A549 (cell line): ENCODE results near the gene CDH6. TPM values are rescaled to one million over a fixed set of nuclear protein-coding genes. Genes with fewer than 3 reads are reported as not detected.

Experiments
- ATAC-seq, 2 experiments: fragments of 200-7000 bp in 1 of 2; fragments of >200 bp in 1 of 2; cut with Nextera tagmentation in 1 of 2; cut with Tn5 transposase in 1 of 2; 3 replicates each; pipeline versions ENCODE4 v1.8.0 to v1.9.1; 2018 to 2020; ENCODE audit warnings: mild to moderate bottlenecking in 1 of 2, moderate library complexity in 1 of 2
- CTCF ChIA-PET: fragments of 300-600 bp; sonication (Branson Sonifier 250); formaldehyde crosslinking; extraction: SDS; loops from one replicate; lab custom pipeline; 2021; ENCODE audit warnings: antibody characterized with exemption, inconsistent platforms; lab: Yijun Ruan, JAX
- POLR2A ChIA-PET: fragments of 350-600 bp; formaldehyde crosslinking; extraction: SDS; loops from one replicate; lab custom pipeline; 2021; ENCODE audit warnings: antibody characterized with exemption, inconsistent platforms; lab: Yijun Ruan, JAX
- DNase-seq, 2 experiments: peaks; one replicate each; pipeline versions ENCODE4 v3.0.0 to v3.0.0-alpha.2; 2011 to 2016; ENCODE audit warnings: low read depth in 1 of 2, low spot score in 1 of 2
- FAIRE-seq: peaks from 2 replicates; lab custom pipeline; 2011; peaks lifted over from hg19 to GRCh38; lab: Jason Lieb, UNC
- H3K27ac ChIP-seq, 2 experiments: fragments of >200 bp; sonication (Bioruptor Twin); formaldehyde crosslinking; 3 replicates each; pipeline ENCODE4 v1.5.1; 2016 to 2017
- H3K4me1 ChIP-seq: fragments of >200 bp; sonication (Bioruptor Twin); formaldehyde crosslinking; 3 replicates; pipeline ENCODE4 v1.6.1; 2016
- H3K4me2 ChIP-seq: fragments of >200 bp; sonication (Bioruptor Twin); formaldehyde crosslinking; 3 replicates; pipeline ENCODE4 v1.6.1; 2016
- H3K4me3 ChIP-seq: fragments of >200 bp; sonication (Bioruptor Twin); formaldehyde crosslinking; 3 replicates; pipeline ENCODE4 v1.5.1; 2016
- H3K9me3 ChIP-seq: fragments of >200 bp; sonication (Bioruptor Twin); formaldehyde crosslinking; 3 replicates; pipeline ENCODE4 v1.6.1; 2016
- BHLHE40 ChIP-seq: IDR thresholded peaks from 2 replicates; pipeline ENCODE4 v1.6.1; 2012; ENCODE audit warnings: low read depth, low read length, inconsistent platforms
- CBX8 ChIP-seq: fragments of 200-600 bp; sonication (generic); IDR thresholded peaks from 2 replicates; pipeline ENCODE4 v1.6.1; 2016
- CEBPB ChIP-seq, 2 experiments: fragments of >200 bp in 1 of 2; sonication (Bioruptor Twin) in 1 of 2; formaldehyde crosslinking in 1 of 2; IDR thresholded peaks; 2 replicates each; pipeline ENCODE4 v1.6.1; 2012 to 2016
- ELK1 ChIP-seq: fragments of 150-350 bp; IDR thresholded peaks from 2 replicates; pipeline ENCODE4 v1.6.1; 2014; ENCODE audit warnings: low read depth, mild to moderate bottlenecking, low read length
- EP300 ChIP-seq, 2 experiments: fragments of >200 bp; sonication (Bioruptor Twin); formaldehyde crosslinking; IDR thresholded peaks; 2 replicates in 1 of 2; 3 replicates in 1 of 2; pipeline ENCODE4 v1.6.1; 2016 to 2017
- FOXS1 ChIP-seq: fragments of 250-450 bp; sonication (Bioruptor Pico); IDR thresholded peaks from 2 replicates; pipeline ENCODE4 v1.5.0; 2020; ENCODE audit warnings: mild to moderate bottlenecking, moderate library complexity
- HDAC2 ChIP-seq: fragments of 200-600 bp; sonication (generic); IDR thresholded peaks from 2 replicates; pipeline ENCODE4 v1.6.1; 2016
- HES2 ChIP-seq: fragments of >200 bp; sonication (Bioruptor Twin); formaldehyde crosslinking; IDR thresholded peaks from 2 replicates; pipeline ENCODE4 v1.6.1; 2016
- HMGXB4 ChIP-seq: fragments of 250-450 bp; sonication (Bioruptor Pico); IDR thresholded peaks from 2 replicates; pipeline ENCODE4 v1.5.0; 2021; ENCODE audit warnings: mild to moderate bottlenecking, moderate library complexity, borderline replicate concordance
- HOXA7 ChIP-seq: fragments of 250-450 bp; sonication (Bioruptor Pico); IDR thresholded peaks from 2 replicates; pipeline ENCODE4 v1.5.0; 2020; ENCODE audit warnings: mild to moderate bottlenecking, moderate library complexity
- HOXB13 ChIP-seq: fragments of 250-450 bp; sonication (Bioruptor Pico); IDR thresholded peaks from 2 replicates; pipeline ENCODE4 v1.5.0; 2020; ENCODE audit warnings: low read depth, mild to moderate bottlenecking, moderate library complexity
- HOXB5 ChIP-seq: fragments of 250-450 bp; sonication (Bioruptor Pico); IDR thresholded peaks from 2 replicates; pipeline ENCODE4 v1.5.0; 2020; ENCODE audit warnings: mild to moderate bottlenecking, moderate library complexity
- JUN ChIP-seq, 2 experiments: fragments of >200 bp; sonication (Bioruptor Twin); formaldehyde crosslinking; IDR thresholded peaks; 2 replicates in 1 of 2; 3 replicates in 1 of 2; pipeline ENCODE4 v1.6.1; 2016 to 2017
- KDM5A ChIP-seq: fragments of 200-600 bp; sonication (generic); IDR thresholded peaks from 2 replicates; pipeline ENCODE4 v1.6.1; 2016; ENCODE audit warnings: antibody characterized with exemption, mild to moderate bottlenecking
- MAZ ChIP-seq: fragments of 150-350 bp; IDR thresholded peaks from 2 replicates; pipeline ENCODE4 v1.6.1; 2014; ENCODE audit warnings: antibody characterized with exemption, low read depth, low read length, borderline replicate concordance
- NR3C1 ChIP-seq: fragments of >200 bp; sonication (Bioruptor Twin); formaldehyde crosslinking; IDR thresholded peaks from 3 replicates; pipeline ENCODE4 v1.6.1; 2017
- PBX3 ChIP-seq: IDR thresholded peaks from 2 replicates; pipeline ENCODE4 v1.6.1; 2012
- POLR2AphosphoS2 ChIP-seq: conservative IDR thresholded peaks from 2 replicates; pipeline ENCODE4 v1.6.1; 2012; ENCODE audit warnings: low read length, improper control_type of control experiment, inconsistent platforms
- RAD21 ChIP-seq, 2 experiments: fragments of >200 bp in 1 of 2; sonication (Bioruptor Twin) in 1 of 2; formaldehyde crosslinking in 1 of 2; IDR thresholded peaks in 1 of 2; conservative IDR thresholded peaks in 1 of 2; 2 replicates in 1 of 2; 3 replicates in 1 of 2; pipeline ENCODE4 v1.6.1; 2012 to 2018; ENCODE audit warnings: inconsistent platforms in 1 of 2
- RARB ChIP-seq: fragments of 250-450 bp; sonication (Bioruptor Pico); IDR thresholded peaks from 2 replicates; pipeline ENCODE4 v1.8.0; 2021; ENCODE audit warnings: mild to moderate bottlenecking, moderate library complexity
- RCOR1 ChIP-seq: fragments of 150-350 bp; IDR thresholded peaks from 2 replicates; pipeline ENCODE4 v1.6.1; 2014; ENCODE audit warnings: antibody characterized with exemption, low read length, low read depth
- RFX5 ChIP-seq: fragments of 450-650 bp; IDR thresholded peaks from 2 replicates; pipeline ENCODE4 v1.7.1; 2014; ENCODE audit warnings: antibody characterized with exemption, mild to moderate bottlenecking, moderate library complexity
- RNF2 ChIP-seq: fragments of 200-600 bp; sonication (generic); IDR thresholded peaks from 2 replicates; pipeline ENCODE4 v1.6.1; 2016; ENCODE audit warnings: low read depth, mild to moderate bottlenecking, antibody characterized with exemption, moderate library complexity, borderline replicate concordance
- ZC3H11A ChIP-seq: fragments of 450-650 bp; IDR thresholded peaks from 2 replicates; pipeline ENCODE4 v1.6.1; 2014; ENCODE audit warnings: antibody characterized with exemption, mild to moderate bottlenecking
- WGBS: methylation state at CpG from one replicate; pipeline ENCODE4 v1.1.6; 2017; ENCODE audit errors: missing lambda C conversion rate; 5-methylcytosine and 5-hydroxymethylcytosine counted together
- polyA plus RNA-seq, 4 experiments: library from polyadenylated mRNA; depleted of rRNA in 3 of 4; stranded (reverse); fragments of >200 nt; fragmentation: RNase III in 1 of 4; extraction: RNeasy Plus Mini Kit Qiagen cat#74134 plus additional on column Dnase treatment in 1 of 4; gene quantifications; 2 replicates in 3 of 4; 3 replicates in 1 of 4; pipeline ENCODE4 v1.2.3, GENCODE V29; 2011 to 2017

CDH6 gene
- polyA plus RNA-seq, 2 of the 4 experiments (the other 2 are of a cell fraction) = 0.25 to 0.61 TPM

DNA sequence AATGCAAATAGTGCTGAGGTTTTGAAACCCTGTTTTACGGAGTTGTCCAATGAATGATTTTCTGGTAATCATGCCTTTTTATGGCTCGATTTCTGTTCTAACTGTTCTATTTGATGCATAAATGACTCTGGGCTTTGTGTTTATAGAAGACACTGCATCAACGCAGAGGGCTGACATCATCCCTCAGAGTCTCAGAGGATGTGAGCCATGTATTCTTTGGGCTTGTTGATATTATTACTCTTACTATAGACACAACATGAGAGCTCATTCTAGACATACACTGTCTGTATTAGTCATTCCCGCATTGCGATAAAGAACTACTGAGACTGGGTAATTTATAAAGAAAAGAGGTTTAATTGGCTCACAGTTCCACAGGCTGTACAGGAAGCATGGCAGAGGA, 31.6 kb downstream of the CDH6 start:
- 61% methylated on average over 5 of the region's 5 CpGs for WGBS
- Histone ChIP-seq H3K27ac (no peak overlapping the region), H3K4me2 (no peak overlapping the region), H3K9me3 (no peaks in the 10 kb centered on the region), H3K4me1 (no peaks in the 10 kb centered on the region), H3K4me3 (no peak overlapping the region)
- no peak for ATAC-seq
- ChIA-PET CTCF (no interaction called here), POLR2A (no interaction called here)
- no peak for TF ChIP-seq PBX3
- TF ChIP-seq RARB = no peak
- TF ChIP-seq BHLHE40 = no peak
- no peak for TF ChIP-seq HOXB5
- TF ChIP-seq RAD21 (conservative IDR thresholded peaks at IDR 0.05 in 1 of 2, IDR thresholded peaks at IDR 0.05 in 1 of 2) = no peak
- TF ChIP-seq KDM5A = no peak
- TF ChIP-seq HDAC2 = no peak
- no peak for TF ChIP-seq MAZ
- no peak for TF ChIP-seq ELK1
- TF ChIP-seq HOXA7 (CRISPR knock-in tag) = no peak
- no peak for TF ChIP-seq NR3C1
- TF ChIP-seq POLR2AphosphoS2 = no peak
- TF ChIP-seq CEBPB (IDR thresholded peaks at IDR 0.05) = no peak
- TF ChIP-seq RCOR1 = no peak
- no peak for TF ChIP-seq JUN (IDR thresholded peaks at IDR 0.05)
- TF ChIP-seq CBX8 = no peak
- TF ChIP-seq RFX5 = no peak
- TF ChIP-seq FOXS1 (CRISPR knock-in tag) = no peak
- no peak for FAIRE-seq
- DNase-seq = no peak

GRCh38 chr5:31225613-31226012, 32.1 kb downstream of the CDH6 start:
- Histone ChIP-seq H3K4me2 (no peak overlapping the region), H3K4me3 (no peak overlapping the region), H3K27ac (no peak overlapping the region), H3K4me1 (no peaks in the 10 kb centered on the region), H3K9me3 (no peaks in the 10 kb centered on the region)
- ChIA-PET POLR2A (no interaction called here), CTCF (no interaction called here)
- FAIRE-seq = no peak
- DNase-seq = no peak
- TF ChIP-seq HMGXB4 (no peak), HES2 (no peak), RAD21 (conservative IDR thresholded peaks at IDR 0.05 in 1 of 2, IDR thresholded peaks at IDR 0.05 in 1 of 2) (no peak), ZC3H11A (no peak), HOXB13 (CRISPR knock-in tag) (no peak)
- 41% methylated on average over 3 of the region's 3 CpGs for WGBS
- no peak for ATAC-seq

DNA sequence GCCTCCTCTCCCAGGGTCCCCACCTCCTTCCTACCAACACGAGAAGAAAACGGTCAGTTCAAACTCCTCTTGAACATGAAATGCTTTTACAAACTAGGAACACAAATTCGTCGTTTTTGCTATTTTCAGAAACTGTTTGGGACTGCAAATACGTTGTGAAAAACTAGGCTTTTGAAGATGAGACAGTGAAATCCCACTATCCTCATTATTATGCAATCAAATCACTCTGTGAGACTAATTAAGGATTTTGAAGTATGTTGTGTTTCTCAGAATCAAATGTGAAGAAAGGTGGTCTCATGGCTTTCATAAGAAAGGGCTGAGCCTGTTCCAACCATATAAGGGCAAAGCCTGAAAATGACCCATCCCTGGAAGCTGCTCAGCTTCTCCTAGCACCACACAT, 33.2 kb downstream of the CDH6 start:
- CTCF ChIA-PET = no interaction called here

More for the DNA sequence above, 33.2 kb downstream of the CDH6 start:
- H3K4me3 ChIP-seq = no peak overlapping the region
- POLR2A ChIA-PET = no interaction called here
- 30% methylated on average over 5 of the region's 5 CpGs for WGBS
- no peak for DNase-seq
- H3K27ac ChIP-seq = no peak overlapping the region
- TF ChIP-seq CEBPB (IDR thresholded peaks at IDR 0.05) (no peak), EP300 (IDR thresholded peaks at IDR 0.05) (no peak), RNF2 (no peak), POLR2AphosphoS2 (no peak)
- TF ChIP-seq, all 56 proteins: peak for 0
- FAIRE-seq (no peak), ATAC-seq (no peak)
- Histone ChIP-seq H3K4me1 (no peaks in the 10 kb centered on the region), H3K4me2 (no peak overlapping the region), H3K9me3 (no peaks in the 10 kb centered on the region)
